EL (cell line): ENCODE measurements around the gene TCEANC.
A peak's percentile ranks its signal among the peaks of the same experiment; 100 is the strongest.
"Not testable (repeated sequence)": the region's sequence is repeated elsewhere in the genome, so short reads cannot be mapped to it uniquely, and the experiment has no call there.

Experiments
- DNase-seq: peaks from one replicate; pipeline ENCODE4 v3.0.0-alpha.2; 2016

TCEANC gene

DNA sequence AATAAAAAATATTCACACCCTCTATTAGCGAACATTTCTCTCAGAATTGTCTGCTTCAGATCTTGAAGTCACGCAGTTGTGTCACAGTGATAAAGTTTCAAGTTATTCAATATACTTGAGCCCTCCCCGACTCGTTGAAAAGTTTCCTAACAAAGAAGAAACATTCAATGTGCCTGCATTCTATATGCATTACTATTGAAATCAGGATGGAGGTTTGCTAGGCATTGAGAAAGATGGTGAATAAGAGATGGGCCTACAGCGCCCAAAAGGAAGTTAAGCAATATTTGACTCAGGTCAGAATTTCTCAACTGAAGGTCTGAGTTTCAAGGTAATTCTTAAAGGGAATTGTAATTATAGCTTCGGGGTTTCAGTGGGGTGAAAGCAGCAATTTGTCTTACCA, 6.1 kb downstream of the TCEANC start:
- DNase-seq: peak; percentile 39

DNA sequence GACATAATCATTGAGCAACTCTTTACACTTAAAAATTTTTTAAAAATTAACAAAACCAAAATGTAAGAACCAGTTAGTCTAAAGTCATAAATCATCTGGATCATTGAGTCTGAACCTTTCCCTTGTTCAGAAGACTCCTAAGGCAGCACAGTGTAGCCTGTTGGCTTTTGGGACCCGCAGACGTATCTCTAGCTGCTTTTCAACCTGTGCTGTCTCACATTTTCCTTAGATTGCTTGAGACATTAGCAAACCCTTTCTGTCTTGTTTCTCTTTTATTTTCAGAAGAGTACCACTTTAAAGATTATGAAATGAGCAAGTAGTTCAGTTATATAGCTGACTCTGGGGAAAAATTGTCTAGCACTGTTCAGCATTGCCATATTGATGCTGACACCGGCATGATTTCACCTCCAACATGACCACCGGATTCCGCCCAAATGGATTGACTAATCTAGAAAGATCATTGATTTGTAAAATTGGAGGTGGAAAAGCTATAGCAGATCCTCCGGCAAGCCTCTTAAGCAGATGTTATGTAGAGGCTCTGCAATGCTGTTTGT, 8.9 kb downstream of the TCEANC start:
- DNase-seq: no peak

DNA sequence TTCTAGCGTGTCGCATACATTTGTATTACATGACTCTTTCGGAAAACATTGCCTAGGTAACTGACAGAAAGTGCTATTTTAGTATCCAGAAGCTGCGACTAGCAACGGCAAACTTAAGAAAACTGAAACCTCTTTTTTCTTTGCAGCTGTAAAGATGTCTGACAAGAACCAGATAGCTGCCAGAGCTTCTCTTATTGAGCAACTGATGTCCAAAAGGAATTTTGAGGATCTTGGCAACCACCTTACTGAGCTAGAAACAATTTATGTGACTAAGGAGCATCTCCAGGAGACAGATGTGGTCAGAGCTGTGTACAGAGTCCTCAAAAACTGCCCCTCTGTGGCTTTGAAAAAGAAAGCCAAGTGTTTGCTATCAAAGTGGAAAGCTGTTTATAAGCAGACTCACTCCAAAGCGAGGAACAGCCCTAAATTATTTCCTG, 9.4 kb downstream of the TCEANC start:
- peak; percentile 30 for DNase-seq

DNA sequence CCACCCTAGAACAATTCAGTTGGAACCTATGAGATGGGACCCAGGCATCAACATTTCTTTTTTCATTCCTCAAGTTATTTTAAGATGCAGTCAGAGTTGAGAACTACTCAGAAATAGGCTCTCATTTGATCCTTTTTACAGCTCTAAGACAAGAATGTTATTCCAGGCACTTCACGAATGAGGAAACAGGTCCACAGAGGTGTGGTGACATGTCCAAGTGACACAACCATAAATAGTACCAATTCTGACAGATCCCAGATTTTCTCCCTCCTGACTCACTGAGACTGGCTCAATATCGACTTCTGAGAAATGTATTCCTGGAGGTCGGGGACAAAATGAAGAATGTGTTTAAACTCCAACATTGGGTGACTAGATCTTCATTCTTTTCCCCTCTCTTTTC, 11.1 kb downstream of the TCEANC start:
- DNase-seq: no peak

DNA sequence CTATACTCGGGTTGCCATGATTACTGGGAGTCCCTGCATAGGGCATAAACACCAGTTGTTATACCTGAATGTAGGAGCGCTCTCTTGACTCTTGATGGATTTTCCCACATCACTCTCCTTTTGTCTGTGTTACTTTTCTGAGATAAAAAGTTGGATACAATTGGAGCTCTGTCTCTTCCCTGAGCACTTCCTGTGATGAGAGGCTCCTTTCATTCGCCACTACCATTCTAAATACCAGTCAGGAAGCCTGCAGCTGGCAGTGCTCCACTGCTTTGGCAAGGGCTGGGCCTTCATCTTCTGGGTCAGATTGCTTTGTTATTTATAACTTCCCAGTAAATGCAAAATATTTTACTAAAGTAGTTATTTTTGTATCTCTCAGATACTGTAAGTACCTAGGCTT, 13.9 kb downstream of the TCEANC start:
- DNase-seq: no peak

DNA sequence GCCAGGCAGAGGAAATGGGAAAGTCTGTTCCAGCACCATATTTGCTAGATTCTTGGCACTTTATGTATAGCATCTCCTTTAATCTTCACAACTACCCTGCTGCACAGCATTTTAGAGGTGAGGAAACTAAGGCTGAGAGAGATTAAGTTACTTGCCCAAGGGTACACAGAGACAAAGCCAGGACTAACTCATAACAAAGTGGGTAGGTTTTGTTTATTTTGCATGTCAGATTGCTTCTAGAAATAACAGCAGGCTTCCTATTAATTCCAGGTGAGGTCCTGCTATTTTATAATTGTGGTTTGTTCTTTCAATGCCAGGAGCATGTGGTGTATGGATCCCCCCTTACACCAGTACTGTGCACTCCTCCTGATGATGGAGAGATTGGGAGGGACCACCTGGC, 15.0 kb downstream of the TCEANC start:
- DNase-seq: no peak

DNA sequence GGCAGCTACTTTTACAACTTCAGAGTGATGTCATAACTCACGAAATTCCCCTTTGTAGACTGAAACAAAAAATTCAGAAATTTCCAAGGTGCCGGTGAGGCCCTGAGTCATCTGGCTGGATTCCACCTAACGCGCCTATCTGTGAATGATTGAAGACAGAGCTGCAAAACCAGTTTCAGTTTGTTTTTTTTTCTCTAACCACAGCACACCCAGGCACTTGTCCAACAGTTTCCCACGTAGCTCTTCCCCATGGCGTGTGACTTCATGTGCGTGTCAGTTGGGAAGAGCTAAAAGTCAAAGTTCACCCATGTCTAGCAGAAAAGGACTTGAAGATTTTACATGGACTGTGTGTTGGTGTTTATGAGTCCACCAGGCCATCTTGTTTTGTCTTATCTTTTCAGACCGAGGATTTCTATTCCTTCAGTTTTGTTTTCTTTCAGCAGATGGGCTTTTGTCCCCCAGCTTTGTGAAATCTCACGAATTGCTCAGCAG, 16.4 kb downstream of the TCEANC start:
- DNase-seq: peak; percentile 91

DNA sequence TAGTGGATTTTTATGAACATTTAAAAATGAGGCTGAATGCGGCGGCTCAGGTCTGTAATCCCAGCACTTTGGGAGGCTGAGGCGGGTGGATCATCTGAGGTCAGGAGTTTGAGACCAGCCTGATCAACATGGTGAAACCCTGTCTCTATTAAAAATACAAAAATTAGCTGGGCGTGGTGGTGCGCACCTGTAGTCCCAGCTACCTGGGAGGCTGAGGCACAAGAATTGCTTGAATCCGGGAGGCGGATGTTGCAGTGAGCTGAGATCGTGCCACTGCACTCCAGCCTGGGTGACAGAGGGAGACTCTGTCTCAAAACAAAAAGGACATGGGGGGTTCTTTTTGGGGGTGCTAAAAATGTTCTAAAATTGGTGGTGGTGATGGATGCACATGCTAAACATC, 16.8 kb downstream of the TCEANC start:
- not testable (repeated sequence) for DNase-seq

DNA sequence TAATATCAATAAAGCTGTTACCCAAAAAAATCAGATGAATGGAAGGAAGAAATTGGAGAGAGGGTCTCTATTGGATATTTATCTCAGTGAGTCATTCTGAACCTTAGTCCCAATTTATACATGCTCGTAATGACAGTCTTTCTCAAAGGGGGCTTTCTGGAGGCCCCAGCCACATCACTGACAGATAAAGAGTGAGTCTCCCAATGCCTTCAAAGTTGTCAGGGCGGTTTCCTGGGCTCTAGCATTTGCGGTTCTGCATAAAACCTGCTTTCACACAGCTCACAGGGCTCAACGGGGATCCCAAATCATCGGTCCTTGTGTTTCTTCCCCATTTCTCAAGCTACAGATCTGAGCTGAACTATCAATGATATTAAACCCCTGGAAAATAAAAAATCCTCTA, 17.3 kb downstream of the TCEANC start:
- DNase-seq: no peak

DNA sequence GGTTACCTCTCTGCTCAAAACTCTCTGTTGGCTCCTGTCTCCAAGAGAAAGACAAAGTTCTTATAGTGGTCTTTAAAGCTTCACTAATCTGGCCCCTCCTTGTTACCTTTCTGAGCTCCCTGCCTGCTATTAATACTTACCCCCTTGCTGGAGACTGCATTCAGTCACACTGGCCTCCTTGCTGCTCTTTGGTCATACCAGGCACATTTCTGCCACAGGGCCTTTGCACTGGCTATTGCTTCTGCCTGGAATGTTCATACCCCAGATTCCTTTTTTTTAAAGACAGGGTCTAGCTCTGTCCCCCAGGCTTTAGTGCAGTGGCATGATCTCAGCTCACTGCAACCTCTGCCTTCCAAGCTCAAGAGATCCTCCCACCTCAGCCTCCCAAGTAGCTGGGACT, 20.1 kb downstream of the TCEANC start:
- DNase-seq: no peak

DNA sequence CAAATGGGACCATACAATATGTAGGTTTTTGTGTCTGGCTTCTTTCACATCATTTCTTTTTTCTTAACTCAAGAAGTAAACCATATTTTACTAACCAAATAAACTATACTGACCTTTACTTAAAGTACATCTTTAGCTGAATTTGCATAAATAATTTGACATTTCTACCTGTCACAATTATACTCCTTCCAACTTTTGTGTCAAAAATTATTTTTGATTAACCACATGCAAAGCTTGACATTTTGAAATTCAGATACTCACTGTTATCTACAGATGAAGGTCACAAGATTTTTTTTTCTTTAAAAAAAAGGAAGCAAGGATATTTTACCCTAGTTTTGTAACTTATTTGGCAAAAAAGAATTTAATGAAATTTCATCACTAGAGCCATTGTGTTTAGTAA, 23.9 kb downstream of the TCEANC start:
- no peak for DNase-seq

DNA sequence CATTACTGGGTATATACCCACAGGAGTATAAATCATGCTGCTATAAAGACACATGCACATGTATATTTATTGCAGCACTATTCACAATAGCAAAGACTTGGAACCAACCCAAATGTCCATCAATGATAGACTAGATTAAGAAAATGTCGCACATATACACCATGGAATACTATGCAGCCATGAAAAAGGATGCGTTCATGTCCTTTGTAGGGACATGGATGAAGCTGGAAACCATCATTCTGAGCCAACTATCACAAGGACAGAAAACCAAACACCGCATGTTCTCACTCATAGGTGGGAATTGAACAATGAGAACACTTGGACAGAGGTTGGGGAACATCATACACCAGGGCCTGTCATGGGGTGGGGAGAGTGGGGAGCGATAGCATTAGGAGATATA, 26.8 kb downstream of the TCEANC start:
- DNase-seq: not testable (repeated sequence)

DNA sequence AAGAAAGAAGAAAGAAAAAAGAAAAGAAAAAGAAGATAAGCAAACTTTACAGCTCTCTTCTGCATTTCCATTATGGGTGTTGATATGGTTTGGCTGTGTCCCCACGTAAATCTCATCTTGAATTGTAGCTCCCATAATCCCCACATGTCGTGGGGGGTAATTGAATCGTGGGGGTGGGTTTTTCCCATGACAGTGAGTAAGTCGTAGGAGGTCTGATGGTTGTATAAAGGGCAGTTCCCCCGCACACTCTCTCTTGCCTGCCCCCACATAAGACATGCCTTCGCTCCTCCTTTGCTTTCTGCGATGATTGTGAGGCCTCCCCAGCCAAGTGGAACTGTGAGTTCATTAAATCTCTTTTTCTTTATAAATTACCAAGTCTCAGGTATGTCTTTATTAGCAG, 28.7 kb downstream of the TCEANC start:
- DNase-seq: no peak

DNA sequence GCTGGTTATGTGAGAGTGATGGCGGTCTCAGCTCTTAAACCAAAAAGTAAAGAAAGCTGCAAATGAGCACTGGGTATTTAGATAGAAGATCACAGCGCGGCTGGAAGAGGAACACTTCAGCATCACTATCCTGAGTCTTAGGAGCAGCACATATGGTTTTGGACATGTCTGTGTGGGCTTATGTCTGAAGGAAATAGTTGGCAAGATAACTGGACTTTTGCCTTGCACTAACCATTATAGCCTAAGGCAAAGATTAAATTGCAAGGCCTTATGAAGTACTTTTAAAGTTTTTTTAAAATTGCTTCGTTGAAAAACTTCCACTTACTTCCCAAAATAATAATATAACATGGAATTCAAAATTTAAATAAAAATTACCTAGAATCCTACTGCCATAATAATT, 31.4 kb downstream of the TCEANC start:
- no peak for DNase-seq

DNA sequence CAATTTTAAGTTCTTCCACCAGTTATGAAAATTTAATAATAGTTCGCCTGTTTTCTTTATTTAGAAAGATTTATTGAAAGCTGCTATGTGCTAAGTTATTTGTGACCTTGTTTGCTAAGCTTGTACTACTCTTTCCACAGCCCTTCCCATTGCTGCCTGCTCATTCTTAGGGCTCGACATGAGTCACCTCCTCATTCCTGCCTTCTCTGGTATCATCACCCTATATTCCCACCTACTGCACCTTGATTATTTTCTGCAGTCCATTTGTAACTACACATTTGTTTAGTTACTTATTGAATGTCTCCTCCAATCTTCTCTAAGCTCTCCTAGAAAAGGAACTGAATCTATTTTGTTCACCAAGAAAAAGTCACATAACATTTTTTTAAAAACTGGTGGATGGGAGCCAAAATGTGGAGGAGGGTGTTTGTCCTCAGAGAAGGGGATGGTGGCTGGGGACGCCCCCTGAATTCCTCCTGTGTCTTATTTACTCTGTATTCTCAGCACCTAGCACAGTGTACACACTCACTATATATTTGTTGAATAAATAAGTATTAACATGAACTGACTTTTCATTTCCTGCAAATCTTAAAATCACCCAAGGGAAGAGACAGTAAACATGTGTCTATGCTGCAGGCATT, 32.3 kb downstream of the TCEANC start:
- DNase-seq: peak; percentile 26

DNA sequence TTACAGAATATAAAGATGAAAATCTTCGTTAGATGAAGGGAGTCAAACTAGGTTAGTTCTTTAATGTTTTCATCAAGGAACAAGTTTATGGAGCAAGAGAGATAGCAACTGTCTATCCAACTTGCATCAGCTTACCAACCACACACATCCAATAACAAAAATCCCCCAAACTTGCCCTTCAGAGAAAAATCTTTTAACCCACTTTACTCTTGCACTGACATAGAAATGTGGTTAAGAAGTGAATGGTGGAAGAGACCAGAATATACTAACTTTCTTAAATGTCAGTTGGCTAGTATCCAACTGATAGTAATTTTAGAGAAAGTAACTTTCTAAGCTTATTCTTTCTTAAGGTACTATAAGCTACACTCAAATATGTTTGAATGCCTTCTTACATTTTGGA, 34.3 kb downstream of the TCEANC start:
- no peak for DNase-seq

DNA sequence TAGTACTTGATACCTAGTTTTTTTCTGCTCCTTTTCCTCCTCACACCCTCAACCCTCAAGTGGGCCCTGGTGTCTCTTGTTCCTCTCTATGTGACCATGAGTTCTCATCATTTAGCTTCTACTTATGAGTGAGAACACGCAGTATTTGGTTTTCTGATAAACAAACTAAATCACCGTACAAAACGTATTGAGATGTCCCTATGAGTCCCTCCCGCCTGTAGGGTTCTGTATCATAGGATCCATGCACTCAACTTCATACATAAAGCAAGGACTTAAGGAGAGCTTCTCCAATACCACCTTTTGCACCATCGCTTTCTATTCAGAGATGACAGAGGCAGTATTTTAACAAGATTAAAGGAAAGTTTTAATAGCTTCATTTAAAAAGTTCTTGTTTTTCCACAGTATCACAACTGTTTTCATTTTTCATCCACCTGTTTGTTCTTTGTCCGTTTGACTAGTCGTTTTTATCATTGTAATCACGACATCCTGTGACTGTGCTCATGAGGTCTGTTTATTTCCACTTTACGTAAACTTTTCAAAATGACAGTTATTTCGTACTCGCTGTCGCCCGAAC, 35.5 kb downstream of the TCEANC start:
- no peak for DNase-seq

DNA sequence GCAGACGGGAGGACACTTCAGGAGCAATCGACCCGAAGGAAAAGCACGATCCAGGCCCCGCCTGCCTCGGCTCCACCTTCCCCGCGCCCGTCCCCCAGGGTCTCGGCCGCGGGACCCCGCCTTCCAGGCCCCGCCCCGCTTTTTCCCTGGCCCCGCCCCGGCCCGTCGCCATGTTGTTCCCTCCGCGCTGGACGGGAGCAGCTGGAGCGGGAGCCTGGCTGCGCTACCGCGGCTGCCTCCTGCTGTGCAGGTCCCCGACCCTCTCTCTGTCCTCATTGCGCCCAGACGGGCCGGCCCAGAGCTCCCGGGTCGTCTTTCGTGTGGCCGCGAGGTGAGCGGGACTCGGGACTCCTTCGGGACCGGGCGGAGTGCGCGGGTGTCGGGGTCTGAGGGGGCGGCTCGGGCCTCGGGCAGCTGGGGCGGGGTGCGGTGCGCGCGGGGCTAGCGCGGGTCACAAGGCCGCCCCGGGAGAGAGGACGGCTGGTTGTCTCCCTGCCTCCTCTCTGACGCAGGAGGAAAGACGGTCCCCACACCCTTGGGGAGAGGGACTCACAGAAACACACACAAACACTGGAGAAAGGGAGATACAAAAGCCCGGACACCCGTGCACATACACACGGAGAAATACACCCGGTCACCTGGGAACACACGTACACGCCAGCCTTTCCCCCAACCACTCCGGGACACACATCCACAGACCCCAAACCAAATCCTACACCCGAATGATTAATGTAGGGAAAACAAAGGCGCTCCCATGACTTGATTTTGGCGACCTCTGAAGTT, 36.2 kb downstream of the TCEANC start, which contains the start of gene RAB9A:
TSS of gene RAB9A (plus strand) at position 171 of the 783 bp plus-strand sequence. CDS start 19,619 bp downstream, outside the sequence.
- peak; percentile 76 for DNase-seq

DNA sequence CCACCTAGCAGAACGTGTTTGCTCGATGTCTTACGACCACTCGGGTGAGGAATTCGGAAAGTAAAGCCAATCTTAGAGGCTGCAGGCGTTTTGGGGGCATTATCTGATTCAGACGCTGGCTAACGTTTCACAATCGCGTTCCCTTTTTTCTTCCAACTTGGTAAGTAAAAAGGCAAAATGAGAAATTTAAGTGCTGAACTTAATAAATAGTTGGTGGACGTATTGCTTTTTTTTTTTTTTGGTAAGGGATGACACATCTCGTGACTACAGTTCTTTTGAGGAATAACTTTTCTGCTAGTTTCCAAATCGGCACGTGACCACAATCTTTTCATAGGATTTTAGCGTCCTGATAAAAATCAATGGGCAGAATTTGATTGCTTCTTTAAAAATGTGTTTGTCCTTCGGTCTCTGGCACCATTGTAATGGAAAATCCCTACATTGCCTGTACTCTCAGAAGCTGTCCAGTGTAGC, 36.8 kb downstream of the TCEANC start:
- peak; percentile 30 for DNase-seq

DNA sequence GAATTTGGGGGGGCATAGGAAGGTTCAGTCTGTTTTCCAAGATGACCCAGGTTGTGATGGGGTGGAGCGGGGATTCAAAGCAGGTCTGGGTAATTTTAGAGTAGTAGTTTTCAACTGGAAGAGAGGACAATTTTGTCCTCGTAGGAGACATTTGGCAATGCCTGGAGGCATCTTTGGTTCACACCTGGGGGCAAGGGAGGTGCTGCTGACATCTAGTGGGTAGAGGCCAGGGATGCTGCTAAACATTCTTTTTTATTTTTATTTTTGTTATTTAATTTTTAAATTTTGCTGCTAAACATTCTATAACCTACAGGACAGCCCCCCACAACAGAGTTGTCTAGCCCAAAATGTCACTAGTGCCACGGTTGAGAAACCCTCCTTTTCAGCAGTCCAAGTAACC, 37.9 kb downstream of the TCEANC start:
- no peak for DNase-seq

DNA sequence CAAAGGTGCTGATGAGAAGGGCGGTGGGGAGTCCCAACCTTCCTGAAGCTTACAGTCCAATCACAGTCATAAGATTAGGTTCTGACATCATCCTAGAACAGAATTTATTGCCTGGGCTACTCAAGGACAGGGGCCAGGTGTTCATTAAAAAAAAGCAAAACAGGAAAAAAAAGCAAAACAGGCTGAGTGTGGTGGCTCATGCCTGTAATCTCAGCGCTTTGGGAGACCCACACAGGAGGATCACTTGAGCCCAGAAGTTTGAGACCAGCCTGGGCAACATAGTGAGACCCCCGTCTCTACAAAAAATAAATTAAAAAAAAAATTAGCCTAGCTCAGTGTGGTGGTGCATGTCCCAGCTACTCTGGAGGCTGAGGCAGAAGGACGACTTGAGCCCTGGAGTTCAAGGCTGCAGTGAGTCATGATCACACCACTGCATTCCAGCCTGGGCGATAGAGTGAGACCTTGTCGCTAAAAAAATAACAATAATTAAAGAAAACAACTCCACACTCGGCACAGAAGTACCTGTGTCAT, 39.0 kb downstream of the TCEANC start:
- DNase-seq: peak; percentile 19

DNA sequence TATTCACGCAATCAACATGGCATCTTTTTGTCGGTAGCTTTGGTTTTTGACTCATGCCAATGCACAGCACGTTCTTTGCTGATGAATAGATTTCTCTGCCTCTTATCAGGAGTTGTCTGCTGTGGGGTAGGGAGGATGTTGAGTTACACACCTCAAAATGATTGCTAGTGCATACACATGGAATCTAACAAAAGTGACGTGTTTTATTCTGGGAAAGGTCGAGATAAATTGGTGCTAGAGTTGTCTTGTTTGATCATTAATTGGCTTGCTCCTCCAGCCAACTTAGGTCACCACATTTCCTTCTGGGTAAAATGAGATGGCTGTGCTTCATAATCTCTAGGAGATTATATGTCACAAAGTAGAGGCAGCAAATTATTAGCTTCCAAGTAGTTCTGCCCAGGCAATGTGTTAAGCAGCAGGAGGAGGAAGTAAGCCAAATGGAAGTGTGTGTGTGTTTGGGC, 39.9 kb downstream of the TCEANC start:
- DNase-seq: no peak

DNA sequence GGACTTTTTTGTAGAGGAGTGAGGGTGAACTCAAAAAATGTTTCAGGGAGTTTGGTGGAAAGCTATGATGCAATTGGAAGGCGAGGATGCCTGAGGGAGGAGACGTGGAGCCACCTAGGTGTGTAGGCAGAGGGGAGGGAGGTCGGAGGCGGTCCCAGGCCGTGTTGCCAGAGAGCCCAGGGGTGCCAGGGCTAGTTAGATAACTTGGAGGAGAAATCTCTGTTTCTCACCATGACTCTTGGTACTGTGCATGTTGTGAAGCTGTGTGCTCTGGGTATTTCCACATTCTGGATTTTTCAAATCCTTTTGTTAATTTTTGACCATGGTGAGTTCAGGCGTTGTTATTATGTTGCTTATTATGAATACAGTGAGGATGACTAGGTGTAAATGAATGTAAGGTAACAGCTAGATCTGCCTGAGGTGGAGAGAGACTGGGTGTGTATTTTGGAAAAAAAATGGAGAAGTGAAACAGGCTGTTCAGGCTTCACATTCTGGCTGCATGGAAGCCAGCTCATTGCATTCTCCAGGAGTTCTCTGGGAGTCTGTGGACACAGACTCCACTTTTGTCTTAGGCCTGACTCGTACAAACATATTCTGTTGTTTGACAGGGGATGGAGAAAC, 40.5 kb downstream of the TCEANC start:
- DNase-seq: no peak
